Upper lobe of left lung (tissue), 4 donors: Measurements from ENCODE around the gene MCM6.

Experiments
- POLR2AphosphoS5 ChIP-seq, 2 donors: sonication (generic); formaldehyde crosslinking; IDR thresholded peaks; one replicate each; pipeline ENCODE4 v1.5.1; 2017; ENCODE audit warnings: antibody characterized with exemption in 2 of 2
- TF ChIP-seq, protein P1 (sequence below), 6 experiments: fragments of 450-650 bp in 4 of 6; fragments of 200-600 bp in 2 of 6; sonication (generic) in 2 of 6; IDR thresholded peaks; one replicate each; pipeline ENCODE4 v1.5.1; 2016 to 2019; ENCODE audit warnings: antibody characterized with exemption in 6 of 6

DNA sequence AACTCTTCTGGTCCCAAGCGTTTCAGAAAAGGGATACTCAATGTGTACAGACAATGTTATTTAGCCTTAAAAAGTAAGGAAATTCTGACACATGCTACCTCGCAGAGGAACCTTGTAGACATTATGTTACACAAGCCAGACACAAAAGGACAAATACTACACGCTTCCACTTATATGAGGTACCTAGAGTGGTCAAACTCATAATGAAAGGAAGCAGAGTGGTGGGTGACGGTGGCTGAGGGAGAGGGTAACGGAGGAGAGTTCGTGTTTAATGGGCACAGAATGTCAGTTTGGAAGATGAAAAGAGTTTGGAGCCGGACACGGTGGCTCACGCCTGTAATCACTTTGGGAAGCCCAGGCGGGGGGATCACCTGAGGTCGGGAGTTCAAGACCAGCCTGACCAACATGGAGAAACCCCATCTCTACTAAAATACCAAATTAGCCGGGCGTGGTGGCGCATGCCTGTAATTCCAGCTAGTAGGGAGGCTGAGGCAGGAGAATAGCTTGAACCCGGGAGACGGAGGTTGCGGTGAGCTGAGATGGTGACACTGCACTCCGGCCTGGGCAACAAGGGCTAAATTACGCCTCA lies 1.4 kb downstream of the MCM6 start:
- TF ChIP-seq, protein P1, sequence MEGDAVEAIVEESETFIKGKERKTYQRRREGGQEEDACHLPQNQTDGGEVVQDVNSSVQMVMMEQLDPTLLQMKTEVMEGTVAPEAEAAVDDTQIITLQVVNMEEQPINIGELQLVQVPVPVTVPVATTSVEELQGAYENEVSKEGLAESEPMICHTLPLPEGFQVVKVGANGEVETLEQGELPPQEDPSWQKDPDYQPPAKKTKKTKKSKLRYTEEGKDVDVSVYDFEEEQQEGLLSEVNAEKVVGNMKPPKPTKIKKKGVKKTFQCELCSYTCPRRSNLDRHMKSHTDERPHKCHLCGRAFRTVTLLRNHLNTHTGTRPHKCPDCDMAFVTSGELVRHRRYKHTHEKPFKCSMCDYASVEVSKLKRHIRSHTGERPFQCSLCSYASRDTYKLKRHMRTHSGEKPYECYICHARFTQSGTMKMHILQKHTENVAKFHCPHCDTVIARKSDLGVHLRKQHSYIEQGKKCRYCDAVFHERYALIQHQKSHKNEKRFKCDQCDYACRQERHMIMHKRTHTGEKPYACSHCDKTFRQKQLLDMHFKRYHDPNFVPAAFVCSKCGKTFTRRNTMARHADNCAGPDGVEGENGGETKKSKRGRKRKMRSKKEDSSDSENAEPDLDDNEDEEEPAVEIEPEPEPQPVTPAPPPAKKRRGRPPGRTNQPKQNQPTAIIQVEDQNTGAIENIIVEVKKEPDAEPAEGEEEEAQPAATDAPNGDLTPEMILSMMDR (IDR thresholded peaks at IDR 0.05), result no peak
- TF ChIP-seq POLR2AphosphoS5 (IDR thresholded peaks at IDR 0.05), result no peak
